HL-60/S4 treated with phorbol 12-myristate 13-acetate at 8.2 ng/mL for 4 days and 3 days (cell line): ENCODE results near the gene SSRP1.

Source experiments
- in situ Hi-C: fragments of 300-500 bp; cut with MboI; formaldehyde crosslinking; loops from 2 replicates; pipeline ENCODE4 v1.15.0; 2022; ENCODE audit warnings: low sequenced_read_pairs

Gene SSRP1

DNA sequence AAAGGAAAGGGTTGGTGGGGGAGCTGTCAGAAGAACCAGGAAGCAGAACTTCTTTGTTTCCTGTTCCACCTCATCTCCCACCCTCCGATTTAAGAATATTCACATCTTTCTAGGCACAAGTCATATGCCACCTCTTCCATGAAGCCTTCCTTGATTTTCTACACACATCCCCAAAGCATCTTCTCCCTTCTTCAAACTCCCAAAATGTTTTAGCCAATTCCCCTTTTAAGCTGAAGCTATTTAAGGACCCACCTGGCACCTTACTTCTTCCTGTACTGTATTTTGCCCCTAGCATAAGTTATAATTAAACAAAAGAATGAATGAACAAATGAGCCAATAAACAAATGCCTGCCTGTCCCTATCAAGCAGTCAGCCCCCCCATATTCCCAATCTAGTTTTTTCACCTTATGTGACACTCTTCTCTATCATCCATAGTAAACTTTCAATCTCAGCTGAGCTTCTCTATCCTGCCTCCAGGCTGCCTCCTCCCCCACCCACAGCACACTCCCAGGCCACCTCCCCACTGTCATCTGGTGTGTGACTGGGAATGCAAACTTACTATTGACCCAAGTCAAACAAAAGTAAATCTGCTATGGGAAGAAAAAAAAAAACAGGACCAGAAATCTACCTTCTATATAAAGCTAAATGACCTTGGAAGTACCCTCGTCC is 14.8 kb downstream of the SSRP1 start:
- in situ Hi-C loops = no loop called here

DNA sequence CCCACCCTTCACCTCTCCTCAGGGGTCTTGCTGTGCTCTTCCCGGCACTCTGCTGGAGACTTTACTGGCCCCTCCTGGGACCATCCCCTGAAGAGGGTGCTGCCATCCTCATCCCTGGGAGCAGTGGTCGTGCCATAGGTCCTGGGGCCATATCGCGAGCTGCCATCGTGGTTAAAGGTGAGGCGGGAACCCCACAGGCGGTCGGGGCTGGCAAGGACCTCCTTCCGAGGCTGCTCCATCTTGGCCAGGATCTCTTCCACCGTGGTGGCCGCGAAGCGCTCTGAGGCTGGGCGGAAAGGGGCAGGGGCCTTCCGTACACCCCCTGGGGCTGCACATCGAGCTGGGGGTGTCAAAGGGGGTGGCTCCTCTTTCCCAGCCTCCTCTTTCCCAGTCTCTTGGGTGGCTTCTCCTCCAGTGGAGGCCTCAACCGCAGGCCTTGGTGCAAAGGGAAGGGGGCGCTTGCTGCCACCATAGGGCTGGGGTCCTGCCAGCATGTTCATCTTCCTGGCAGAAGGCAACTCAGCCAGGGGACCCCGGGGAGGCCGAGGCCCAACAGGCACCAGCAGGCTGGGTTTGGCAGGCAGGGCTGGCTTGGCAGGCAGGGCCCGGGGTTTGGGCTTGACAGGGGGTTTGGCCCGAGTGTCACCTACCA is 15.5 kb downstream of the SSRP1 start:
- in situ Hi-C loops = no loop called here

DNA sequence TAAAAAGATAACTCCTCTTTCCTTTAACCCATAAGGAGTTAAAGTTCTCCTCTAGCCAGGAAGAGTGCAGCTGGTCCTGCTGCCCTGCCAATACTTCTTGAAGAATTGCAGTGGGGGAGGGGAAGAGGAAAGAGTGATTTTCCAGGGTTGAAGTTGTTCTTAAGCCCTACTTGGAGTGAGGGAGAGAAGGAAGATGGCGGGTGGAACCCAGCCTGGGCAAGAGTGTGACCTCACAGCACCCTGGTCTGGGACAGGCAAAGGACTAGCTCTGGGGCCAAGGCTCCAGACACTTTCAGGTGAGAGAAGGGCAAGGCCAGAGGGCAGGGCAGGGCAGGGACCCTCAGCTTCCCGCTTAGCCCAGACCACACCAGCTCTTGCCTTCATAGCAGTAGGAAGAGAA is 17.5 kb downstream of the SSRP1 start:
- in situ Hi-C loops = no loop called here

DNA sequence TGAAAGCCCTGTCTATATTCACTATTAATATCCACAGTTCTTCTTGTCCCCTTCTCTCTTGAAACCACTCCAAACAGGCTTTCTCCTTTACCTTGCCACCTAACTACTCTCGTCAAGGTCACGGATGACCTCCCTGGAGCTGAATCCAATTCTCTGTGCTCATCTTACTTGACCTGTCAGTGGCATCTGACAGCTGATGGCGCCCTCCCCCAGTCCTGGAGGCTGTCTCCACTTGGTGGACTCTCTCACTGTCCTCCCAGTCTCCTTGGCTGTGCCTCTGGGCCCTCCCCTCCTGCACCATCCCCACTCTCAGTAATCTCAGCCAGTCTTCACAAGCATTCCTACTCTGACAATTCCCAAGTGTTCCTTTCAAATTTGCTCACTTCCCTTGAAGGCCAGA is 19.7 kb downstream of the SSRP1 start:
- in situ Hi-C loops = no loop called here

DNA sequence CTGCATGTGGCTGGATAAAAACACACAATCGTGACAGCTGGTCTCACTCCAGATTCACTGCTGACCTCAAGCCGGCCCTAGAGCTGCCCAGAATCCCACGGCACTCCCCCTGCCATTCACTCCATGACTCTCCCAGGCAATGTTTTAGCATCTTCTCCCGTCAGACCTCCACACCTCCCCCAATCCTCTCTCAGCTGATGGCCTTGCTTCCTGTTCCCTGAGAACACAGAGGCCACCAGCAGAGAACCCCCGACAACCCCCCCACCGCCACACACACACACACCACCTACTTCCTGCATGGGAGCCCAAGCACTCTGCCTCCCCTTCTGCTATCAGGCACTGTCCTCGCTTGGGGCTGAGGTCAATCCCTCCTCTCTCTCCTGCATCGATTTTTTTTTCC is 20.2 kb downstream of the SSRP1 start:
- in situ Hi-C loops = no loop called here

DNA sequence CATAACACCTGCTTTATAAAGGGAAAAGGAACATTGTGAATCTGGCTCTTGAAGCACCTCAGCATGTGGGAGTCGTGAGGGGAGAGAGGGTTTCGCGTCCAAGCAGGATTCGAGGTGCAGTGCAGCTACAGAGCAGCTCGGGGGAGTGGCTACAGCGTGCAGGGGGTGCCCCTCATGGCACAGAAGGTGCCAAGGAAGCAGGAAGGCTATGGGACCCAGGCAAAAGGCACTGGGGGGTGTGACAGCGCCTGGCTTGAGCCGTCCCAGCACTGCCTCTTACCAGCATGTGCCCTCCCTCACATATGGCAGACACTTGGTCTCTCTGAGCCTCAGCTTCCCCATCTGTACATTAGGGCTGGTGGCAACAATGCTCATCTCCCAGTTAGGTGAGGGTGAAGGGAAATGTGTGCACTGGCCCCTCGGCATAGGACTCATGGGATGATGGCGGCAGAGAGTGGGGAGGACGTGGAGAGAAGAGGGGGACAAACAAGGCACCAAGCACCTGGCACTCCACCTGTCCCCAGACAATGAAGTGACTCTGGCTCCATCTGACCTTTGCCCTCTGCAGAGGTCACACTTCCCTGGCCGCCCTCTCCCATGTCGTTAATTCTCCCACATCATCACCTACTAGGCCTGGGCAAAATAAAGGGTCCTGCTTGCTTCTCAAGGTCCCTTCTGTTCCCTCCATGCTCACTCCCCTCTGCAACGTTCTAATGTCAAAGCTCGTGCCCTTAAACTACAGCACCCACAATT is 21.3 kb downstream of the SSRP1 start:
- in situ Hi-C loops = no loop called here

DNA sequence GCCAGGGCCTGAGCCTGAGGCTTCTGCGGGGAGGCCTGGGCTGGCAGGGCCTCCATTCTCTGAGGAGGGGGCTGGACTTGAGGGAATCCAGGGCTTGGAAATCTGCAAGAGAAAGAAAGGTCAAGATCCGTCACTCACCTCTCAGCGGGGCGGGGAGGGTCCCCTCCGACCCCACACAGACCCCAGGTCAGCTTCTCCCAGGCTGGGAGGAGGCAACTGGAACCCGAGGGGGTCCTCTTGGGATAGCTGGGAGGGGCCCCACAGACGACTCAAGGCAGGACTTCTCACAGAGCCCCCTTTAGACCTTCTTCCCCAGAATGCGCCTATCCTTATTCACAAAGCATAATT is 21.9 kb downstream of the SSRP1 start:
- in situ Hi-C loops = no loop called here

DNA sequence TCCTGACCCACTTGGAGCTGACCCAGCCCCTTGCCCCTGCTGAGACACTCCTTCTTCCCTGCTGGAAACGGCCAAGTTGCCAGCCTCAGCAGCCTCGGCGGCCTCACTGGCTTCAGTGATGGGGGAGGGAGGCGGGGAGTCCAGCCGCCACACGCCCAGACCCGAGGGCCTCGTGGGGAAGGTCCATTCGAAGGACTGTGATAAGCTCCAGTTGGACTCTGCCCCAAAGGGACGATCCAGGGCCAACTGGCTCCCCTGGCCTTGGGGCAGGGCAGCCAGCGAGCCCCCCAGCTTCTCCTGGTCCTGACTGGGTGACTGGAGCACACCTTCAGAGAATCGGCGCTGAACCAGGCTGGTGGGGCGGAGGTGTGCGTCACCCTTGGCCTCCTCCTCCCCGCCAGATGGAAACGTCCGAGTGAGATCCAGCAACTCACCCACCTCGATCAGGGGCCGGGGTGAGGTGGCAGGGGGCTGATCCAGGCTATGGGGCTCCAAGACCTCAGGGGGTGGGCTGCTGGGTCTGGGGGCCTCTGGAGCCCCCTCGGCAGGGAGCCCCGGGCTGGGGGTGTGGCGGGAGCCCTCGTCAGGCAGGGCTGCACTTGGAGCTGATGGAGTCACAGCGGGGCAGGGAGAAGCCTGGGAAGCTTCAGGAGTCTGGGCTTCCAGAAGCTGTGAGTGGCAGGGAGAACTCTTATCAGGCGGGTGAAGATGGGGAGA is 22.5 kb downstream of the SSRP1 start:
- in situ Hi-C loops = no loop called here

DNA sequence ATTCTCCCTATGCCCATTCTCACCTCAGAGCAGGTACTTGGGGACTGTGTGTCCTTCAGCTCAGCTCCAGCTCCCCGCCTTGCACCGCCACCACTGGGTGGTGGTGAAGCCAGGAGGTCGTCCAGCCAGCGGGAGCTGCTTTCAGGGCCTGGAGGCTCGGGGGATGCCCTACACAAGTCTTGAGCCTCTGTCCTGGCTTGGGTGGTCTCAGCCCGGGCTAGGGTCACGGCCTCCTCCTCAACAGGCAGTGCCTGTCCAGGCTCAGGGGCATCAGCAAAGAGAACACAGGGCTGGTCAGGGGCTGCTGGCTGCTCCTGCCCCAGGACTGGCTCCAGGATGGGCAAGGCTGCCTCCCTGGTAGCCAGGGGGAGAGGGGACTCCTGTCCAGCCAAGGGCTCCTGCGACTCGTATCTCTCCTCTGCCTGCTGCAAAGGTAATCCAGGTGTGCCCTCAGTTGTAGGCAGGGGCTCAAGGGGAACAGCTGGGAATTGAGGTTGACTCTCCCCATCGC is 23.1 kb downstream of the SSRP1 start:
- in situ Hi-C loops = no loop called here

DNA sequence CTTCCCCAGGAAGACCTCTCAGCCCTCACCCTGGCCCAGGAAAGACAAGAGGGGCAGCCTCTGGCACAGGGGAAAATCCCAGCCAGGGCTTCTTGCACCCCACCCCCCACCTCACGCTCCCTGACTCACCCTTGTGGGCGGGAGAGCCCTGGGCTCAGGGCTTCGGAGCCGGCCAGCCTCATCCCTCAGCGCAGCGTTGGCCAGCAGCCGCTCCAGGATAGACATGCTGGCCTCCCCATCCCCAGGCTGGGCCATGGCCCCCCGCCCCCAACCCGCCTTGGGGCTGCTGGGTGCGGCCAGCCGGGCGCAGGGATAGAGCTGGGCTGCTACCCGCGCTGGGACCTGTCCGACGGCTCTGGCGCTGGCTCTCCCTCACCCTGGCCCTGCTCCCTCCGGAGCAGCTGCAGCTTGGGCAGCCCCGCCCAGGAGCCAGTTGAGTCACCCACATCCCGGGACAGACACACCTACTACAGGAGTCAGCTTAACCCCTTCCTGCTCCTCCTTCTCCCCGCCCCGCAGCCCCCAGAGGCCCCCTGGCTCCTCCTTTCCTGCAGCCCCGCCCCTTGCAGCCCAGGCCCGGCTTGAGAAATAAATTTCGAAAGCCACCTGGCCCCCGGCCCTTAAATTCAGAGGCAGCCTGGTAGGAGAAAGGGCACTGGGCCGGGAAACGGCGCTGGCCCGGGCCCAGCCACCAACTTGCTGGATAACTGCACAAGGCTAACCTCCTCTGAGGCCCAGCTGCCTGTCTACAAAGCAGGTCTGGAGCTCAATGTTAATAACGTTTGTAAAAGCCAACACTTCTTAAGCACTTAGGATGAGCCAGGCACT is 24.4 kb downstream of the SSRP1 start:
- in situ Hi-C loops = no loop called here

DNA sequence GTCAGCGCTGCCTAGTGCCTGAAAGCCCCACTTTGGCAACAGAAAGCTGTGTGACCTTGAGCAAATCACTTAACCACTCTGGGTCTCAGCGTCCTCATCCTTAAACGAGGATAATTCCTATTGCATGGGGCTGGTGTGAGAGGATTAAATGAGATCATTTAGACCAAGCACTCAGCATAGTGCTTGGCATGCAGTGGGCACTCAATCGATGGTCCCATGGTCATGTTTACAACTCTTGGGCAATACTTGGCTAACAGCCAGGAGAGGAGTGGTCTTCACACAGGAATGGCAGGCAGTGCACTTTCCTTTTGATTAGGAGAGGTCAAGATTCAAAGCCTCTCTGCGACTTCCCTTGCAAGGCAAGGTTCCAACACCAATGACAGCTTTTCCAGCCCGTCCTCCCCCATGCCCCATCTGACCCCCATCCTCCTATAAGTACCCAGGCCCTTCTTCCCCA is 25.0 kb downstream of the SSRP1 start:
- in situ Hi-C loops = no loop called here

DNA sequence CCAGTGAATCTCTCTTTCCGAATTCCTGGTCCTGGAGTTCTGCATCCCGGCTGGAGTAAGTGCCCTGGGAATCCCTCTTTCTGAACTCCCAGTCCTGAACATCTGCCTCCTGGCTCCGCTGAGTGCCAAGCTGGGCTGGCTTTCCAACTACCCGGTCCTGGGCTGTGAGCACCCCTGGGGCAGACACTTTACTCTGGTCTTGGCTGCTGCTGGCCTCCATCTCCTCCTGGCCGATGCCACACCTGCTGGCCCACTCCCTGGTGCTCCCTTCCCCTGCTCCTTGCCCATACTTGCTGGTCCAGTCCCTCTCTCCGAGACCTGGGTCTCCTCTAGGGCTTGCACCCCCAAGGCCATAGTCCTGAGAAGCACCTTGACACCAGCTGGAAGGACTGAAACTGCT is 25.6 kb downstream of the SSRP1 start:
- in situ Hi-C loops = no loop called here

DNA sequence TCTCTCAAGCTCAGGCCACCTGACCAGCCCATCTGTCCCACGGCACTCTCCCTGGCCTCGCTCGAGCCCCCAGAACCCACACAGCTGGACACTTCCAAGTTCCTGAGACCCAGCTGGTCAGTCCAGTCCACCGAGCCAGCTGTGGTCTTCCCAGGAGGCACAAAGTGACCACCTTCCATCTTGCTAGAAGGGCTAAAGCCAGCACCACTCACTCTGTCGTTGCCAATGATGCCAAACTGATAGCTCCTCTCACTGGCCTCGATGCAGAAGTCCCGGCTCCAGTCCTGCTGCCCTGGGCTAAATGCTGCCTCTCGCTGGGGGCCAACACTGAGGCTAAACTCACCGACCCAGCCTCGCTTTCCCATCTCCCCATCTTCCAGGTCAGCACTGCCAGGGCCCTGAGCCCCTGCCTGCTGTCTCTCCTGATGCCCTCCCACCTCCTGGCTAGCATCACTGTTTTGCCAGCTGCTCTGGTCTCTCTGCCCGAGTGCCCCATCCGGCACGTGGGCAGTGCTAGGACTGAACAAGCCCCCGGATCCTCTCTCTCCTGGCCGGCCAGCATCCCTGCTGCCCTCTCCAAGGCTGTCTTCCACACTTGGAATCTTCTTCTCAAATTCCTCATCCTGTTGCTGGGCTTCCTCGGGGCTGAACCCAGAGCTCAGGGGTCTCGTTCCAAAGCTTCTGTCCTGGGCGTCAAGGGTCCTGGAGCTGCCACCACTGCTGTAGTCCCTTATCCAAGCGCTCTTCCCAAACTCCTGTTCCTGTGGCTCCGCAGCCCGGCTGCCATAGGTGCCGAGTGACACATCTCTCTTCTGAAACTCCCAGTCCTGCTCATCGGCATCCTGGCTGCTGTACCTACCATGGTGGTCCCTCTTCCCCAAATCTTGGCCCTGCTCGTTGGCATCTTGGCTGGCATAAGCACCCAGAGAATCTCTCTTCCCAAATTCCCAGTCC is 26.3 kb downstream of the SSRP1 start:
- in situ Hi-C loops = no loop called here

DNA sequence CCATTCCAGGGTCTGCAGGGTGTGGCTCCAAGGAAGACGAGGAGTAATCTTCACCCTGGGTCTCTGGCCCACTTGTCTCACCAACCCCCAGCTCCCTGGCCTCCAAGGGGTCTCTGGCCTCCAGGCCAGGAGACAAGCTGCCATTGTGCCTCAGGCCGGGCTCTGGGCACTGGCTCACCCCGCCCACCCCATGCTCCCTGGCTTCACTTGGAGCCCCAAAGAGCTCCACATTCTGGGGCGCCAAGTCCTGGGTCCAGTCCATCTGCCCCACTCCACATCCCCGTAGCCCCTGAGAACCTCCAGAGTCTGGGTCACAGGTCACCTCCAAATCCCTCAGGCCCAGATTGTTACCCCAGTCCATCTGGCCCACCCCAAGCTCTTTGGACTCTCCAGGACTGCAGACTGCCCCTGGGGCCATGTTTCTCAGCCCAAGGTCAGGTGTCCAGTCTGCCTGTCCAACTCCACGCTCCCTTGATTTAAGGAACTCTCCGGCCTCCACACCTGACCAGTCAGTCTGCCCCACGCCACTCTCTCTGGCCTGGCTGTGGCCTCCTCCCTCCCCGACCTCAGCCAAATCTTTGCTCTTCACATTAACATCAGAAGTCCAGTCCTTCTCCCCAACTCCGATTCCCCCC is 27.1 kb downstream of the SSRP1 start:
- in situ Hi-C loops = no loop called here

DNA sequence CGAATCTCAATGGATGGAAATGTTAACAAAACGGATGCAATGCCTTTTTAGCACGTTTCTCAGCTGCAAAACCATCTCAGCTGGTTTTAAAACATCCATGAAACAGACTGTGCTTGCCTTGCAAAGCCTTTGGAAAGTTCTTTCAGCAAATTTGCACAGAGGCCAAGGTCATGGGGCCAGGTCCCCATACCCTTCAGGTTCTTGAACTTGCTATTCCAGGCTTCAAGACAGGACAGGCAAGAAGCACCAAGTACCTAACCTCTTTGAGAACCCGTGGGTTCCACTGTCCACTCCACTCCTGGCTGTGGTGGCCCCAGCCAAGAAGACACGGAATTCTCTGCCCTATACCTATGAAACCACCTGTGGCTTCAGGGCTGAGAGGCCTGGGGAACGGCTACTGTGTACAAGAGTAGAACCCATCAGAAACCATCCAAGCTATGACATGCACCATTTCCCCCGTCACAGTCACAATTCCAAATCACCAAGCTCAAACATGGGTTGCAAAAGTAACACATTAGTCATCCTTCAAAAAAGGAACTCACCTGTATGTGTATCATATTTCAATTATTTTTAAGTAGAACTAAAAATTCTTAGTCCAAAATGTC is 27.9 kb downstream of the SSRP1 start:
- in situ Hi-C loops = no loop called here

DNA sequence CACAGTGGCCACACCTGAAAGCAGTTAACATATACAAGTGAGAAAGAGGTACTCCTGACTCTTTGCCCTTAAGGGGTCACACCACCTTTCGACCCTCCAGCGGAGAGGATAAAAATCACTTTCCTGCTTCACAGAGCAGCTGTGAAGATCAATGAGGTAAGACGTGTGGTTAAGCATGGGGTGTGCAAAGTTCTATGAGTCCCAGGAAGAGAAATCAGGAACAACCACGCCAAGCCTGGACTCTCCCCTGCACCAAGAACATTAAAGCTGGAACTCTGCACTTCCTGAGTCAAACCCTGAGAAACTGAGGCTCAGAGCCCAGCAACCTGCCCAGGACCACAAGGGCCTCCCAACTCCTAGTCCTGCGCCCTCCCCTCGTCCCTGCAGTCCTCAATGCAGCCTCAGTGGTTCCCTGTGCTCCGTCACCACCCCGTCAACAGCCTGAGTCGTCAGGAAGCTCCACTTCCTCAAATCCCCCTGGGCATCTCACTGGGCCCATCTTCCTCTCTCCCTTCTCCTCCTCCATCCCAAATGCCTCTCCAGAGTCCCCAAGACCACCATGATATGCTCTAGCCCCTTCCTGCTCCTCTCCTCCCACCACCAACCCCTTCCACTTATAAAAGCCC is 28.6 kb downstream of the SSRP1 start:
- in situ Hi-C loops = no loop called here

DNA sequence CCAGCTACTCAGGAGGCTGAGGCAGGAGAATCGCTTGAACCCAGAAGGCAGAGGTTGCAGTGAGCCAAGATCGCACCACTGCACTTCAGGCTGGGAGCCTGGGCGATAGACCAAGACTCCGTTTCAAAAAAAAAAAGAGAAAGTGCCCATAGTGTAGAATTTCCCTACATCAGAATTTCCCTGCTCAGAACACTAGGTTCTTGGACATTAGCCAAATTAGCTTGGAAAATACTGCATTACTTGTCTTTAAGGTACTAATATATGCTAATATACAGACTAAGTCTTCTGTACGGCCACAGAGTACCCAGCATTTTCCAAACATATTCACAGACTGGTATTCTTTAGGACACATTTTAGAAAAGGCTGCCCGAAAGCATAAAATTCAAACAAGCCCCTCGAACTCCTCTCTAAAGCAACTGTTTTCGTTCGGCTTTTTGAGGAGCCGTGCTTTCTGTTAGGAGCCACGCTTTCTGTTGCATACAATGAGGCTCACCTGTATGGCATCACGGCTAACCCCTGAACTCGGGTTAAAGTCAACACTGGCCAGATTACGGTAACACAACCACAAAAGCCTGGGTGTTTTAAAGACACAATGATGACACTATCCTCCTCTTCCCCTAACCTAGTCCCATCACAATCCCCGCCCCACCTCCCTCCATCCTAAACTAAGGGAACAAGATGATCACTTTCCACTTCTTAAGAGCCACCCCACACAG is 29.4 kb downstream of the SSRP1 start:
- in situ Hi-C loops = no loop called here
